Gastroesophageal sphincter (tissue), 4 donors: ENCODE data around the gene HMGN1. TPM values are rescaled to one million over a fixed set of nuclear protein-coding genes. Genes with fewer than 3 reads are reported as not detected.
"Not testable (repeated sequence)": the region's sequence is repeated elsewhere in the genome, so short reads cannot be mapped to it uniquely, and the experiment has no call there.

ENCODE experiments used
- ATAC-seq: fragments of 150-250 bp; one replicate; pipeline ENCODE4 v1.9.1; 2016; ENCODE audit warnings: mild to moderate bottlenecking, moderate library complexity
- H3K27ac ChIP-seq, 4 donors: fragments of 200-600 bp; sonication (generic) in 3 of 4; 1 replicate in 3 of 4; 2 replicates in 1 of 4; pipeline ENCODE4 v1.5.1; 2016 to 2019
- H3K27me3 ChIP-seq: fragments of 200-600 bp; sonication (generic); one replicate; pipeline ENCODE4 v1.5.1; 2019
- H3K36me3 ChIP-seq, 2 donors: fragments of 200-600 bp; sonication (generic); one replicate each; pipeline ENCODE4 v1.5.1; 2019; ENCODE audit warnings: control low read depth in 1 of 2
- H3K4me1 ChIP-seq, 3 donors: fragments of 200-600 bp; sonication (generic); 1 replicate in 2 of 3; 2 replicates in 1 of 3; pipeline ENCODE4 v1.5.1; 2016 to 2019; ENCODE audit warnings: control low read depth in 2 of 3
- H3K4me3 ChIP-seq, 2 donors: fragments of 200-600 bp; sonication (generic); one replicate each; pipeline ENCODE4 v1.5.1; 2019; ENCODE audit warnings: mild to moderate bottlenecking in 1 of 2, moderate library complexity in 1 of 2
- H3K9me3 ChIP-seq, 3 donors: fragments of 200-600 bp; sonication (generic); one replicate each; pipeline ENCODE4 v1.5.1; 2017 to 2019; ENCODE audit warnings: control low read depth in 2 of 3
- EP300 ChIP-seq: sonication (generic); formaldehyde crosslinking; IDR thresholded peaks from one replicate; pipeline ENCODE4 v1.6.1; 2017; ENCODE audit warnings: antibody characterized with exemption, mild to moderate bottlenecking
- POLR2A ChIP-seq, 2 donors: fragments of 450-650 bp; IDR thresholded peaks; one replicate each; pipeline ENCODE4 v1.6.1; 2017; ENCODE audit warnings: antibody characterized with exemption in 2 of 2, mild to moderate bottlenecking in 2 of 2, moderate library complexity in 1 of 2
- POLR2AphosphoS5 ChIP-seq: sonication (generic); formaldehyde crosslinking; IDR thresholded peaks from one replicate; pipeline ENCODE4 v1.6.1; 2017; ENCODE audit warnings: antibody characterized with exemption
- WGBS, 2 donors: methylation state at CpG; one replicate each; pipeline ENCODE4 v1.1.5; 2018; ENCODE audit warnings: low coverage in 1 of 2; 5-methylcytosine and 5-hydroxymethylcytosine counted together
- total RNA-seq, 4 donors: library from RNA; depleted of rRNA; stranded (reverse); fragments of >200 nt; gene quantifications; one replicate each; pipeline ENCODE4 v1.1.0, GENCODE V29; 2016
- TF ChIP-seq, protein P1 (sequence below), 4 experiments: fragments of 200-600 bp in 2 of 4; fragments of 450-650 bp in 2 of 4; sonication (generic) in 1 of 4; IDR thresholded peaks; one replicate each; pipeline ENCODE4 v1.5.1; 2017 to 2019; ENCODE audit warnings: antibody characterized with exemption in 4 of 4, mild to moderate bottlenecking in 2 of 4, moderate library complexity in 2 of 4

Gene HMGN1
- total RNA-seq, 4 donors from 2014 or later, result 69.0 to 117 (median 80.8) TPM

DNA sequence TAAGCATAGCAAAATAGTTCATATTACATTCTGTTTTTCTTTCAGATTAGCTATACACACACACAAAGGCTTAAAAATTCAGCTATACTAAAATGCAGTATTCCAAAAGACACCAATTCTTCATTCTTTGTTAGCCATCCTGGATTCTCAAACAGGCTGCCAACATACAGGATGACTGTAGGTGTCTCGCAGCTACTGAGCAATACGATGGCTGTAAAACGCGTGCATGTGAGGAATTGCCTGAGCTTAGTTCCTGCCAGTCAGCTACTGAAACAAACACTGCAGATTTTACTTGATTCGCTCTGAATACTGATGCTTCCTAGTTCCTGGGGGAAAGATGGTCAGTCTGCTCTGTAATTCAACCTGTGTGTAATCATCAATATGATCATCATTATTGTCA lies 24.7 kb upstream of the HMGN1 start:
- Histone ChIP-seq H3K4me1 (no peaks in the 10 kb centered on the region), H3K9me3 (no peaks in the 10 kb centered on the region), H3K27ac (no peak overlapping the region), H3K4me3 (no peak overlapping the region), H3K27me3 (no peaks in the 10 kb centered on the region), H3K36me3 (no peaks in the 10 kb centered on the region)
- no peak for ATAC-seq
- 11 to 27% methylated on average over 5 of the region's 5 CpGs for whole genome bisulfite sequencing, 2 donors
- no peak for TF ChIP-seq EP300
- TF ChIP-seq, protein P1, sequence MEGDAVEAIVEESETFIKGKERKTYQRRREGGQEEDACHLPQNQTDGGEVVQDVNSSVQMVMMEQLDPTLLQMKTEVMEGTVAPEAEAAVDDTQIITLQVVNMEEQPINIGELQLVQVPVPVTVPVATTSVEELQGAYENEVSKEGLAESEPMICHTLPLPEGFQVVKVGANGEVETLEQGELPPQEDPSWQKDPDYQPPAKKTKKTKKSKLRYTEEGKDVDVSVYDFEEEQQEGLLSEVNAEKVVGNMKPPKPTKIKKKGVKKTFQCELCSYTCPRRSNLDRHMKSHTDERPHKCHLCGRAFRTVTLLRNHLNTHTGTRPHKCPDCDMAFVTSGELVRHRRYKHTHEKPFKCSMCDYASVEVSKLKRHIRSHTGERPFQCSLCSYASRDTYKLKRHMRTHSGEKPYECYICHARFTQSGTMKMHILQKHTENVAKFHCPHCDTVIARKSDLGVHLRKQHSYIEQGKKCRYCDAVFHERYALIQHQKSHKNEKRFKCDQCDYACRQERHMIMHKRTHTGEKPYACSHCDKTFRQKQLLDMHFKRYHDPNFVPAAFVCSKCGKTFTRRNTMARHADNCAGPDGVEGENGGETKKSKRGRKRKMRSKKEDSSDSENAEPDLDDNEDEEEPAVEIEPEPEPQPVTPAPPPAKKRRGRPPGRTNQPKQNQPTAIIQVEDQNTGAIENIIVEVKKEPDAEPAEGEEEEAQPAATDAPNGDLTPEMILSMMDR (IDR thresholded peaks at IDR 0.05), result peak in 3 of 4 experiments; percentile 23 to 29 (median 25)

DNA sequence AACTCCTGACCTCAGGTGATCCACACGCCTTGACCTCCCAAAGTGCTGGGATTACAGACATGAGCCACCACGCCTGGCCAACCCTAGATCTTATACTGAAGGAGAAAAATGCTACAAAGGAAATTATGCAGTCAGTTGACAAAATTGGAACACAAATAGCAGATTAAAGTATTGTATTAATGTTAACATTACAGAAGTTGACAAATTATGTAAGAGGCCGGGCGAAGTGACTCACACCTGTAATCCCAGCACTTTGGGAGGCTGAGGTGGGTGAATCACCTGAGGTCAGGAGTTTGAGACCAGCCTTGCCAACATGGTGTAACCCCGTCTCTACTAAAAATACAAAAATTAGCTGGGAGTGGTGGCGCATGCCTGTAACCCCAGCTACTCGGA lies 21.0 kb upstream of the HMGN1 start:
- ATAC-seq, H3K36me3 ChIP-seq: not testable (repeated sequence)
- 67% methylated on average over 5 of the region's 7 CpGs; no CpG with 5 or more reads in 1 of the 2 donors for WGBS, 2 donors

DNA sequence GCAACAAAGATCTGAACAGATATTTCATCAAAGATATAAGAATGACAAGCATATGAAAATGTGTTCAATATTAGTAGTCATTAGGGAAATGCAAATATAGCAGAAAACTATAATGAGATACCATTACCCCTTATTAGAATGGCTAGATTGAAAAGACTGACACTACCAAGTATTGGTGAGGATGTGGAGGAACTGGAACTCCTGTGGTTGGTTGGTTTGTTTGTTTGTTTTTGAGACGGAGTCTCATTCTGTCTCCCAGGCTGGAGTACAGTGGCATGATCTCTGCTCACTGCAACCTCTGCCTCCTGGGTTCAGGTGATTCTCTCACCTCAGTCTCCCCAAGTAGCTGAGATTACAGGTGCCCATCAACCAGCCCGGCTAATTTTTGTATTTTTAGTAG lies 18.9 kb upstream of the HMGN1 start:
- TF ChIP-seq POLR2A (IDR thresholded peaks at IDR 0.05), result no peak
- TF ChIP-seq, protein P1 (IDR thresholded peaks at IDR 0.05), result no peak
- TF ChIP-seq POLR2AphosphoS5, result no peak
- TF ChIP-seq EP300, result no peak
- Histone ChIP-seq H3K9me3 (no peaks in the 10 kb centered on the region), H3K4me1 (peaks cover 0 to 19% (median 0%) of the 10 kb centered on the region in 3 donors), H3K27me3 (no peaks in the 10 kb centered on the region), H3K36me3 (no peaks in the 10 kb centered on the region), H3K27ac (no peak overlapping the region), H3K4me3 (no peak overlapping the region)
- no peak for ATAC-seq
- WGBS, 2 donors, result 73 to 90% methylated on average over 2 of the region's 2 CpGs

More for the DNA sequence above, 21.0 kb upstream of the HMGN1 start:
- not testable (repeated sequence) for H3K9me3 ChIP-seq, H3K4me3 ChIP-seq, H3K27me3 ChIP-seq, H3K4me1 ChIP-seq, H3K27ac ChIP-seq

DNA sequence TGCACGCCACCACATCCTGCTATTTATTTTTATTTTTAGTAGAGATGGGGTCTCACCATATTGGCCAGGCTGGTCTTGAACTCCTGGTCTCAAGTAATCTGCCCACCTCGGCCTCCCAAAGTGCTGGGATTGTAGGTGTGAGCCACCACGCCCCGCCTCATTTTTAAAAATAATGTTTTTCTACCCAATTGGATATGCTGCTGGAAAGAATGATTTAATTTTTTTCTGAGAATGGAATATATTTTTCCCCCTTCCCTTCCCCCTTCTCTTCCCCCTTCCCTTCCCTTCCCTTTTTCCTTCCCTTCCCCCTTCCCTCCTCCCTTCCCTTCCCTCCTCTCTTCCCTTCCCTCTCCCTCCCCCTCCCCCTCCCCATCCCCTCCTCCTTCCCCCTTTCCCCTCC lies 17.7 kb upstream of the HMGN1 start:
- WGBS, 2 donors, result 90 to 92% methylated on average over 2 to 4 of the region's 4 CpGs
- peaks cover 0 to 19% (median 0%) of the 10 kb centered on the region in 3 donors for H3K4me1 ChIP-seq

DNA sequence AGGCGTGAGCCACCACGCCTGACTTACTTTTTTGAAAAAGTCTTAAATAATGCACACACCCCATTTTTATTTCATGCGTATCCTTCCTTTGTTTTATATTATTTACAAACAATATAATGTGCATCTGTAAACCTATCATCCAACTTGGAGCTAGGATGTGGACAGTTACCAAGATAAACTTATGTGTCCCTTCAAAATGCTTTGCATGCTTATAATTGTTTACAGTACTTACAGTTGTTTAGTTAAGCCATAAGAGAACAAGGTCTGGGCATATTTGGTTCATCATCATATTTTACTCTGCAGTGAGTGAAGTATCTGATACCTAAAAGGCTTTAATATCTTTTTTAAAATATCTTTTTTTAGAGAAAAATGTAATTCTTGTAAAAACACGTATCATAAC lies 16.1 kb upstream of the HMGN1 start:
- Histone ChIP-seq H3K4me1 (peaks cover 0 to 19% (median 0%) of the 10 kb centered on the region in 3 donors), H3K27me3 (no peaks in the 10 kb centered on the region), H3K9me3 (no peaks in the 10 kb centered on the region), H3K36me3 (no peaks in the 10 kb centered on the region), H3K27ac (peak overlapping the region in 3 of 4 donors; percentile 32 to 77 (median 70)), H3K4me3 (no peak overlapping the region)
- no peak for ATAC-seq
- TF ChIP-seq POLR2A (IDR thresholded peaks at IDR 0.05) (no peak), POLR2AphosphoS5 (no peak), EP300 (no peak)
- TF ChIP-seq, protein P1 (IDR thresholded peaks at IDR 0.05), result no peak
- 61 to 74% methylated on average over 4 of the region's 4 CpGs for WGBS, 2 donors

More for the DNA sequence above, 17.7 kb upstream of the HMGN1 start:
- Histone ChIP-seq H3K4me3 (no peak overlapping the region), H3K27ac (no peak overlapping the region), H3K36me3 (no peaks in the 10 kb centered on the region), H3K9me3 (no peaks in the 10 kb centered on the region), H3K27me3 (no peaks in the 10 kb centered on the region)
- TF ChIP-seq, protein P1 (IDR thresholded peaks at IDR 0.05), result no peak
- no peak for TF ChIP-seq POLR2AphosphoS5
- TF ChIP-seq POLR2A (IDR thresholded peaks at IDR 0.05), result no peak
- no peak for TF ChIP-seq EP300
- no peak for ATAC-seq
